ENCODE results near the gene IFNK.

DNA sequence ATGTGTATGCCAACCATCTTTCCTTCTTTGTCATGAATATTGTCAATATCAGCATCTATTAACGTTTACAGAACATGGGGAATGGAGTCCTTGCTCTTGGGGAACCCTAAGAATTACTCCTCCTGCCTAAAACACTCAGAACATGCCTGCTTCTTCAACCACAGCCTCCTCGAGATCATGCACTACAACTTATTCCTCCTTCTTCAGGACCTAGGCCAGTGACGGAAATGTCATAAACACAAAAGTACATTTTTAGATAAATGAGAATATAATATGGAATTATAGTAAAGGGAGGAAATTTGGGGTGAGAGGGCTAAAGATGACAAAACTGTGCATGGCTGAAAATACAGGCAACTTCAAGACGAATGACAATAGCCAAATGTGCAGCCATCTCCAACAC, 3.1 kb upstream of the IFNK start:
- TF ChIP-seq, protein P1, sequence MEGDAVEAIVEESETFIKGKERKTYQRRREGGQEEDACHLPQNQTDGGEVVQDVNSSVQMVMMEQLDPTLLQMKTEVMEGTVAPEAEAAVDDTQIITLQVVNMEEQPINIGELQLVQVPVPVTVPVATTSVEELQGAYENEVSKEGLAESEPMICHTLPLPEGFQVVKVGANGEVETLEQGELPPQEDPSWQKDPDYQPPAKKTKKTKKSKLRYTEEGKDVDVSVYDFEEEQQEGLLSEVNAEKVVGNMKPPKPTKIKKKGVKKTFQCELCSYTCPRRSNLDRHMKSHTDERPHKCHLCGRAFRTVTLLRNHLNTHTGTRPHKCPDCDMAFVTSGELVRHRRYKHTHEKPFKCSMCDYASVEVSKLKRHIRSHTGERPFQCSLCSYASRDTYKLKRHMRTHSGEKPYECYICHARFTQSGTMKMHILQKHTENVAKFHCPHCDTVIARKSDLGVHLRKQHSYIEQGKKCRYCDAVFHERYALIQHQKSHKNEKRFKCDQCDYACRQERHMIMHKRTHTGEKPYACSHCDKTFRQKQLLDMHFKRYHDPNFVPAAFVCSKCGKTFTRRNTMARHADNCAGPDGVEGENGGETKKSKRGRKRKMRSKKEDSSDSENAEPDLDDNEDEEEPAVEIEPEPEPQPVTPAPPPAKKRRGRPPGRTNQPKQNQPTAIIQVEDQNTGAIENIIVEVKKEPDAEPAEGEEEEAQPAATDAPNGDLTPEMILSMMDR (IDR thresholded peaks at IDR 0.05 in 2 of 3, conservative IDR thresholded peaks at IDR 0.05 in 1 of 3; ENCODE audit: borderline replicate concordance in 1 of 3, insufficient read depth in 1 of 3, low read depth in 2 of 3, low read length in 2 of 3), result no peak
- TF ChIP-seq RAD21 (IDR thresholded peaks at IDR 0.05; ENCODE audit: low read depth), result no peak
- no peak for TF ChIP-seq CEBPB (IDR thresholded peaks at IDR 0.05; ENCODE audit: low read depth)
- no peak for TF ChIP-seq EZH2 (IDR thresholded peaks at IDR 0.05)
- TF ChIP-seq POLR2A (IDR thresholded peaks at IDR 0.05; ENCODE audit: borderline replicate concordance, extremely low read depth, insufficient read depth, insufficient read length), result no peak
- TF ChIP-seq, protein P2, sequence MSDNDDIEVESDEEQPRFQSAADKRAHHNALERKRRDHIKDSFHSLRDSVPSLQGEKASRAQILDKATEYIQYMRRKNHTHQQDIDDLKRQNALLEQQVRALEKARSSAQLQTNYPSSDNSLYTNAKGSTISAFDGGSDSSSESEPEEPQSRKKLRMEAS (IDR thresholded peaks at IDR 0.05), result no peak
- TF ChIP-seq EZH2phosphoT487 (IDR thresholded peaks at IDR 0.05; ENCODE audit: borderline replicate concordance), result no peak
- TF ChIP-seq, protein P3, sequence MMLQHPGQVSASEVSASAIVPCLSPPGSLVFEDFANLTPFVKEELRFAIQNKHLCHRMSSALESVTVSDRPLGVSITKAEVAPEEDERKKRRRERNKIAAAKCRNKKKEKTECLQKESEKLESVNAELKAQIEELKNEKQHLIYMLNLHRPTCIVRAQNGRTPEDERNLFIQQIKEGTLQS (IDR thresholded peaks at IDR 0.05), result no peak
- no peak for TF ChIP-seq POLR2AphosphoS5 (IDR thresholded peaks at IDR 0.05; ENCODE audit: low read depth, low read length)
- no peak for TF ChIP-seq EGR1 (IDR thresholded peaks at IDR 0.05; ENCODE audit: low read depth)
- TF ChIP-seq SP1 (IDR thresholded peaks at IDR 0.05; ENCODE audit: low read depth), result no peak
- TF ChIP-seq, protein P4, sequence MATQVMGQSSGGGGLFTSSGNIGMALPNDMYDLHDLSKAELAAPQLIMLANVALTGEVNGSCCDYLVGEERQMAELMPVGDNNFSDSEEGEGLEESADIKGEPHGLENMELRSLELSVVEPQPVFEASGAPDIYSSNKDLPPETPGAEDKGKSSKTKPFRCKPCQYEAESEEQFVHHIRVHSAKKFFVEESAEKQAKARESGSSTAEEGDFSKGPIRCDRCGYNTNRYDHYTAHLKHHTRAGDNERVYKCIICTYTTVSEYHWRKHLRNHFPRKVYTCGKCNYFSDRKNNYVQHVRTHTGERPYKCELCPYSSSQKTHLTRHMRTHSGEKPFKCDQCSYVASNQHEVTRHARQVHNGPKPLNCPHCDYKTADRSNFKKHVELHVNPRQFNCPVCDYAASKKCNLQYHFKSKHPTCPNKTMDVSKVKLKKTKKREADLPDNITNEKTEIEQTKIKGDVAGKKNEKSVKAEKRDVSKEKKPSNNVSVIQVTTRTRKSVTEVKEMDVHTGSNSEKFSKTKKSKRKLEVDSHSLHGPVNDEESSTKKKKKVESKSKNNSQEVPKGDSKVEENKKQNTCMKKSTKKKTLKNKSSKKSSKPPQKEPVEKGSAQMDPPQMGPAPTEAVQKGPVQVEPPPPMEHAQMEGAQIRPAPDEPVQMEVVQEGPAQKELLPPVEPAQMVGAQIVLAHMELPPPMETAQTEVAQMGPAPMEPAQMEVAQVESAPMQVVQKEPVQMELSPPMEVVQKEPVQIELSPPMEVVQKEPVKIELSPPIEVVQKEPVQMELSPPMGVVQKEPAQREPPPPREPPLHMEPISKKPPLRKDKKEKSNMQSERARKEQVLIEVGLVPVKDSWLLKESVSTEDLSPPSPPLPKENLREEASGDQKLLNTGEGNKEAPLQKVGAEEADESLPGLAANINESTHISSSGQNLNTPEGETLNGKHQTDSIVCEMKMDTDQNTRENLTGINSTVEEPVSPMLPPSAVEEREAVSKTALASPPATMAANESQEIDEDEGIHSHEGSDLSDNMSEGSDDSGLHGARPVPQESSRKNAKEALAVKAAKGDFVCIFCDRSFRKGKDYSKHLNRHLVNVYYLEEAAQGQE (IDR thresholded peaks at IDR 0.05; ENCODE audit: low read depth), result no peak
- TF ChIP-seq SIN3A (IDR thresholded peaks at IDR 0.05; ENCODE audit: low read depth), result no peak
- no peak for TF ChIP-seq ELF1 (IDR thresholded peaks at IDR 0.05; ENCODE audit: borderline replicate concordance, low read depth)
